Immature natural killer cell (primary cell): ENCODE data around the gene MYL3. TPM values are rescaled to one million over a fixed set of nuclear protein-coding genes. Genes with fewer than 3 reads are reported as not detected.
A peak's percentile ranks its signal among the peaks of the same experiment; 100 is the strongest.
"Not testable (repeated sequence)": the region's sequence is repeated elsewhere in the genome, so short reads cannot be mapped to it uniquely, and the experiment has no call there.

ENCODE experiments used
- DNase-seq, 3 donors: peaks; one replicate each; pipeline ENCODE4 v3.0.0; 2022; ENCODE audit warnings: mixed read lengths in 1 of 3
- H3K27ac Mint-ChIP-seq, 6 donors: one replicate each; pipeline ENCODE4 v1.8.0; 2020; ENCODE audit warnings: mixed read lengths in 6 of 6, mild to moderate bottlenecking in 5 of 6, inconsistent platforms in 4 of 6, moderate library complexity in 3 of 6
- H3K27me3 Mint-ChIP-seq, 3 donors: one replicate each; pipeline ENCODE4 v1.8.0; 2020 to 2021; ENCODE audit warnings: low read depth in 3 of 3, mild to moderate bottlenecking in 3 of 3, mixed read lengths in 3 of 3, moderate library complexity in 3 of 3, inconsistent platforms in 1 of 3
- H3K36me3 Mint-ChIP-seq, 3 donors: one replicate each; pipeline ENCODE4 v1.8.0; 2020; ENCODE audit warnings: mixed read lengths in 3 of 3, inconsistent platforms in 2 of 3, mild to moderate bottlenecking in 2 of 3
- H3K4me1 Mint-ChIP-seq, 2 donors: one replicate each; pipeline ENCODE4 v1.8.0; 2020; ENCODE audit warnings: inconsistent platforms in 2 of 2, mild to moderate bottlenecking in 2 of 2, mixed read lengths in 2 of 2, moderate library complexity in 1 of 2
- H3K4me3 Mint-ChIP-seq, 5 donors: one replicate each; pipeline ENCODE4 v1.8.0; 2020; ENCODE audit warnings: mild to moderate bottlenecking in 5 of 5, mixed read lengths in 5 of 5, inconsistent platforms in 3 of 5, moderate library complexity in 3 of 5
- H3K9me3 Mint-ChIP-seq, 6 donors: one replicate each; pipeline ENCODE4 v1.8.0; 2020; ENCODE audit warnings: mild to moderate bottlenecking in 6 of 6, mixed read lengths in 6 of 6, inconsistent platforms in 4 of 6, moderate library complexity in 3 of 6
- polyA plus RNA-seq, 3 donors: library from polyadenylated mRNA; unstranded; fragments of 300-500 nt; fragmentation: Illumina TruSeq; gene quantifications; one replicate each; pipeline ENCODE4 v1.2.3, GENCODE V29; 2021

The MYL3 gene
- not detected for polyA plus RNA-seq

DNA sequence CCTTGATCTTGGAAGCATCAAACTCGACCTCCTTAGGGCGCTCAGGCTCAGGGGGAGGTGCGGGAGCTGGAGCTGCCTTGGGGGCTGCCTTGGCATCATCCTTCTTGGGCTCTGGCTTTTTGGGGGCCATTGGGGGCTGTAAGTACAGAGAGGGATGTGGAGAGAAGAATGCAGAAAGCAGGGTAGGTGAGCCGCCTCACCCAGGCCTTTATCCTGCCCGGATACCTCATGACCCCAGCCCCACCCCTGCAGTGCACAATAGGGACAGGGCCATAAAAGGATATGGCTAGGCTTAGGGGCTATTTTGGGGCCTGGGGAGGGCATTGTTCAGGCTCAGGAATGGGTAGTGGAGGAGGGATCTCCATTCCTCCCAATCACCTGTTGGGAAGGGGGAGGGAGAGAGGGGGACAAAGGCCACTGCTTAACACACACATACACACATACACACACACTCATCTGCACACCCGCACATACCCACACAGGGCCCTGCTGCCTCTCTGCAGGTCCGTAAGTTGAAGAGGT is at the start of gene MYL3:
Gene MYL3 (minus strand): TSS at position 184 of the 522 bp plus-strand sequence. CDS start 54 bp downstream, at position 130.
- Mint-ChIP-seq H3K36me3 (no peaks in the 10 kb centered on the region), H3K4me1 (no peaks in the 10 kb centered on the region), H3K9me3 (no peaks in the 10 kb centered on the region), H3K27ac (peak within 1 kb of the TSS in 2 of 6 donors; percentile 38 to 53), H3K4me3 (no peak within 1 kb of the TSS), H3K27me3 (peaks cover 0 to 4% (median 0%) of the 10 kb centered on the region in 3 donors)
- DNase-seq: no peak

DNA sequence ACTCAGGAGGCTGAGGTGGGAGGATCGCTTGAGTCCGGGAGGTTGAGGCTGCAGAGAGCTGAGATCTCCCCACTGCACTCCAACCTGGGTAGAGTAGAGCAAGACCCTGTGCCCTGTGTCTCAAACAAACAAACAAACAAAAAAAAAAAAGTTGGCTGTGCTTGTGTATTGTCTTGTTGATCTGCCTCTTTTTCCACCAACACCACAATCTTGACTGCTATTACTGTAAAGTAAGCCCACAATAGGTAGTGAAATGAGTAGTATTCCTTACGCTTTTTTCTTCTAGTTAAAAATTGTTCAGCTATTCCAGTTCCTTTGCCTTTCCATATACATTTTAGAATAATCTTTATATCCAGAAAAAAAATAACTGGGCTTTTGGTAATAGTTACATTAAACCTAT is 49.7 kb upstream of the MYL3 start:
- peaks cover 15 to 21% (median 18%) of the 10 kb centered on the region in 3 donors for H3K36me3 Mint-ChIP-seq
- H3K4me1 Mint-ChIP-seq: peaks cover 44 to 56% of the 10 kb centered on the region in 2 donors
- H3K9me3 Mint-ChIP-seq: peaks cover 0 to 4% (median 0%) of the 10 kb centered on the region in 6 donors
- no peak overlapping the region for H3K4me3 Mint-ChIP-seq
- H3K27me3 Mint-ChIP-seq: peaks cover 0 to 8% (median 2%) of the 10 kb centered on the region in 3 donors
- no peak overlapping the region for H3K27ac Mint-ChIP-seq
- no peak for DNase-seq

DNA sequence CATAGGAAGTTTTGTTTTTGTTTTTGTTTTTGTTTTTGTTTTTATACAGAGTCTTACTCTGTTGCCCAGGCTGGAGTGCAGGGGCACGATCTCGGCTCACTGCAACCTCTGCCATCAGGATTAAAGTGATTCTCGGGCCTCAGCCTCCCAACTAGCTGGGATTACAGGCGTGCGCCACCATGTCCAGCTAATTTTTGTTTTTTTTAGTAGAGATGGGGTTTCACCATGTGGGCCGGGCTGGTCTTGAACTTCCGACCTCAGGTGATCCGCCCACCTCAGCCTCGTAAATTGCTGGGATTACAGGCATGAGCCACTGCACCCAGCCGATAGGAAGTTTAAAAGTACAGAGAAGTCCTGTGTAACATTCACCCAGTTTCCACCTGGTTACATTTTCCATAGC is 47.7 kb upstream of the MYL3 start:
- not testable (repeated sequence) for H3K9me3 Mint-ChIP-seq, DNase-seq, H3K27ac Mint-ChIP-seq, H3K36me3 Mint-ChIP-seq, H3K27me3 Mint-ChIP-seq, H3K4me3 Mint-ChIP-seq
- H3K4me1 Mint-ChIP-seq: peaks cover 28 to 35% of the 10 kb centered on the region in 2 donors

DNA sequence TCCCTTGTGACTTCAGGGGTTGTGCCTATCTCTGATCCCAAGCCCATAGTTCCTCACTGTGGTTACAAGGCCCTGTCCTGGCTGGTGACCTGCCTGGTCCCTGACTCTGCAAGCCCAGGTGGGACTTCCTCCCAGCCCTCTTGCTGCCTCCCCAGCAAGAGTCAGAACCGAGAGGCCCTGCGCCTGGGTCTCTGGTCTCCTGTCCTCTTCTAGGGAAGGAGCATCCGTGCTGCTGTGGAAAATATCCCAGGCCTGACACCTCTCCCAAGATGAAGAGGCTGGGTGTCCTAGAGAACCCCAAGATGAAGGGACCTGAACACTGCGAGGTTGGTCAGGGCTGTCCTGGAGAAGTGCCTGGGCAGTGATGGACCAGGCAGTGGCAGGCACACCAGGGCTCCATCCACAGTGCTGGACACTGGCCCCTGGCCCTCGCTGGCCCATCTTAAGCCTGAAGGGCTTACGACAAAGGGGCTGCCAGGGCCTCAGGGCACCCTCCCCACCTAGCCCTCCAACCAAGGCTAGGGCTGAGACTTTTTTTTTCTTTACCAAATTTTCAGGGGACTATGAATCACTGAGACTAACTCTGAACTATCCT is 47.0 kb upstream of the MYL3 start:
- DNase-seq: no peak
- Mint-ChIP-seq H3K4me3 (no peak overlapping the region), H3K27ac (no peak overlapping the region), H3K27me3 (peaks cover 0 to 2% (median 2%) of the 10 kb centered on the region in 3 donors), H3K9me3 (no peaks in the 10 kb centered on the region), H3K4me1 (peaks cover 21 to 28% of the 10 kb centered on the region in 2 donors), H3K36me3 (peaks cover 0 to 6% (median 6%) of the 10 kb centered on the region in 3 donors)

DNA sequence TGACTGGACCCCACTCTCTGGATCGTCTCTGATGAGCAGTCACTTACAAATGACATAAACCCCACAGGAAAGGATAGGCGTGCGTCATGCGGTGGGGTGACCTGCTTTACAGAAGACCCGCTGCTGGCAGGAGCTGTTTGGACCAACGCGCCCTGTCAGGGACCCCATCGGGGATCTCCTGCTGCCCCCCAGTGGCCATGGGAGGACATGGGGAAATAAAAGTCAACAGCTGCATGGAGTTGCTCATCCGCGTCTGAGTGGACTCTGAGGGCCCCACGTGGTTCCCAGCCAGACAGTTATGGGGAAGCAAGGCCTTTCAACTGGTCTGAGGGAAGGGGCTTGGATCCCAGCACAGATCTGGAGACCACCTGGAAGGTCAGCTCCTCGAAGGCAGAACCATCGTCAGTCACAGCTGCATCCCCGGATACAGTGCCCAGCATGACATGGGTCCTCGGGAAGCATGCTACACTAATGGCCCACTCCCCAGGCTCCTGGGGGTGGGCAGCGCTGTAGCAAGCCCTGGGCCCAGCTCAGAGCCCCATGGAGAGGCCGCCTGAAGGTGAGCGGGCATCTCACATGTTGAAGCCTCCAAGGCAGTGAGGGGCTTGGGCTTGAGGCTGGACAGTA is 46.4 kb upstream of the MYL3 start:
- Mint-ChIP-seq H3K4me3 (peak overlapping the region in 4 of 5 donors; percentile 33 to 56 (median 46)), H3K4me1 (peaks cover 18 to 23% of the 10 kb centered on the region in 2 donors), H3K9me3 (no peaks in the 10 kb centered on the region), H3K27ac (peak overlapping the region in 4 of 6 donors; percentile 75 to 82 (median 80)), H3K36me3 (peaks cover 0 to 5% (median 3%) of the 10 kb centered on the region in 3 donors), H3K27me3 (peaks cover 0 to 2% (median 2%) of the 10 kb centered on the region in 3 donors)
- DNase-seq: peak; percentile 78 to 82 (median 80)

DNA sequence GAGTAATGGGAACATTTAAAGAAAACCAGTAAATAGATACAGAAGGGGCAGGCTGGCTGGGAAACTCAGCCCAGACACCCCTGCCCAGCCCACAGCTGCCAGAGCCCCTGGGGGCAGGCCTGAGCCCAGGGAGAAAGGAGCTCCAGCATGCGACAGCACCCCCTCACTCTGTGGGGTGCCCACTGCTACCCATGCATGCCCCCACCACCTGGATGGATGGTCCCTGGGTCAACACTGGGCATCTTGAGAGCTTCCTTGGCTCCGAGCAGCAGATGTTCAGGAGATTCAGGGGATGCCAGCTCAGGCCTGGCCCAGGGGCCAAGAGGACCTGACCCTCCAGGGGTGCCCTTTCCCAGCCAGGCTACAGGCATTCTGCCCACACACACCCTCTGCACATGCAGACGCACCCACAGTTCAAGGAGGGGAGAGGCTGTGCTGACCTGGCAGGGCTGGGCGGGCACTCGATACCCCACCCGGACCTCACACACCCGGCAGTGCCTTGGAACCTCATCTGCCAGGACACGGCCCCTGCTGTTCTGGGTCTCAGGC is 45.8 kb upstream of the MYL3 start:
- no peak for DNase-seq
- Mint-ChIP-seq H3K9me3 (no peaks in the 10 kb centered on the region), H3K4me3 (peak overlapping the region in 4 of 5 donors; percentile 33 to 56 (median 46)), H3K27ac (peak overlapping the region in 4 of 6 donors; percentile 75 to 82 (median 80)), H3K27me3 (peaks cover 0 to 3% (median 2%) of the 10 kb centered on the region in 3 donors), H3K4me1 (peaks cover 17 to 21% of the 10 kb centered on the region in 2 donors), H3K36me3 (peaks cover 0 to 5% (median 3%) of the 10 kb centered on the region in 3 donors)

DNA sequence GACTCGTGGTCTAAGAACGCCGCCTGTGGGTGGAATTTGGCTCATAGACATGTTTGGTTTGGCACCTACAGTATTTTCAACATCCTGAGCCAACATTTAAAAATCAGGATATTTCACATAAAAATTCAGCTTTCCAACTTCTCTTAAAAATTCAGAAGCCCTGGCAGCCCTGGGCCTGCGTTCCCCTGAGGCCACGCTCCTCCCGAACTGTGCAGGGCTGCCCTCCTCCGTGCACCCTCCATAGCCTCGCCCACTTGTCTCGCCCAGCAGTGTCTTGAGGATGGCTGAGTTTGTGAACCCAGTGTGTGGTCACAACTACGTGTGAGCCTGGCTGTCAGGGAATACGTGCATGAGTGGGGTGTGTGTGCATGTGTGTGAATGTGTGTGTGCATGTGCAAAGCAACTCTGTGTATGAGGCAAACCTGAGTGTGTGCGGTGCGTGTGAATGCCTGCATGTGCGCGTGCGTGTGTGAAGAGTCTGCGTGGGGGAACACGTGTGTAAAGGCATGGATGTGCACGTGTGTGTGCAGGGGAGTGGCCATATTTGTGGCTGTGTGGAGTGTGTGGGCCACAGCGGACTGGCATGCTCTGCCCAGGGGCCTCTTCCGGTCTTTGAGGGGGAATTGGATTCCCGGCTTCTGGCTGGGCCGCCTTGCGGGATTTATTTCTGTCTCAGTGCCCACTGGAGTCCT is 45.2 kb upstream of the MYL3 start:
- H3K4me1 Mint-ChIP-seq: peaks cover 10 to 15% of the 10 kb centered on the region in 2 donors
- no peaks in the 10 kb centered on the region for H3K9me3 Mint-ChIP-seq
- H3K27me3 Mint-ChIP-seq: peaks cover 0 to 2% (median under 1%) of the 10 kb centered on the region in 3 donors
- peaks cover 0 to 3% (median 1%) of the 10 kb centered on the region in 3 donors for H3K36me3 Mint-ChIP-seq
- no peak overlapping the region for H3K4me3 Mint-ChIP-seq
- no peak for DNase-seq
- no peak overlapping the region for H3K27ac Mint-ChIP-seq

DNA sequence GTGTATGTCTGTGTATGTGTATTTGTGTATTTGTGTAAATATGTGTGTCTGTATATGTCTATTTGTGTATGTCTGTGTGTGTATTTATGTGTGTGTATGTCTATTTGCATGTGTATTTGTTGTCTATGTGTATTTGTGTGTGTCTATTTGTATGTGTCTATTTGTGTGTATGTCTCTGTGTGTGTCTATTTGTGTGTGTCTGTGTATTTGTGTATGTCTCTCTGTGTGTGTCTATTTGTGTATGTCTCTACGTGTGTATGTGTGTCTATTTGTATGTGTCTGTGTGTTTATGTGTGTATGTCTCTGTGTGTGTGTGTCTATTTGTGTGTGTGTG is 44.7 kb upstream of the MYL3 start:
- H3K27ac Mint-ChIP-seq: no peak overlapping the region
- peaks cover 9 to 10% of the 10 kb centered on the region in 2 donors for H3K4me1 Mint-ChIP-seq
- no peak overlapping the region for H3K4me3 Mint-ChIP-seq
- H3K36me3 Mint-ChIP-seq: peaks cover 0 to 3% (median 0%) of the 10 kb centered on the region in 3 donors
- DNase-seq: no peak
- H3K9me3 Mint-ChIP-seq: no peaks in the 10 kb centered on the region
- peaks cover 0 to 2% (median 0%) of the 10 kb centered on the region in 3 donors for H3K27me3 Mint-ChIP-seq

DNA sequence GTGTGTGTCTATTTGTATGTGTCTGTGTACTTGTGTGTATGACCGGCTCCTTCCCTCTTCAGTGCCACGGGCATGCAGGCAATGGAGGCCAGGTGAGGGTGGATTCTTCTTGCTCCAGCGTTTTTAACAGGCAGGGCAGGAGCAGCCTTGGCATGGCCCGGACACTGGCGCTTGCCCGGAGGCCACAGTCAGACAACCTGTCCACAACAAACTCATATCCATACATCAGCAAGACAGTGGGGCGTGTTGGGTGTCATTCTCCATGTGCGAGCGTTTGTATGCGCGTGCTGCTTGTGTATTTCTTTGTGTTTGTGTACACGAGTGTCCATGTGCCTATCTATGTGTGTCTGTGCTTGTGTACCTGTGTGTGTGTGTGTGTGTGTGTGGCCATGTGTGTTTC is 44.0 kb upstream of the MYL3 start:
- Mint-ChIP-seq H3K4me3 (no peak overlapping the region), H3K36me3 (peaks cover 0 to 1% (median 0%) of the 10 kb centered on the region in 3 donors), H3K27ac (peak overlapping the region in 2 of 6 donors; percentile 23 to 26), H3K4me1 (peaks cover 8 to 9% of the 10 kb centered on the region in 2 donors), H3K27me3 (peaks cover 0 to 2% (median 2%) of the 10 kb centered on the region in 3 donors), H3K9me3 (no peaks in the 10 kb centered on the region)
- DNase-seq: no peak

DNA sequence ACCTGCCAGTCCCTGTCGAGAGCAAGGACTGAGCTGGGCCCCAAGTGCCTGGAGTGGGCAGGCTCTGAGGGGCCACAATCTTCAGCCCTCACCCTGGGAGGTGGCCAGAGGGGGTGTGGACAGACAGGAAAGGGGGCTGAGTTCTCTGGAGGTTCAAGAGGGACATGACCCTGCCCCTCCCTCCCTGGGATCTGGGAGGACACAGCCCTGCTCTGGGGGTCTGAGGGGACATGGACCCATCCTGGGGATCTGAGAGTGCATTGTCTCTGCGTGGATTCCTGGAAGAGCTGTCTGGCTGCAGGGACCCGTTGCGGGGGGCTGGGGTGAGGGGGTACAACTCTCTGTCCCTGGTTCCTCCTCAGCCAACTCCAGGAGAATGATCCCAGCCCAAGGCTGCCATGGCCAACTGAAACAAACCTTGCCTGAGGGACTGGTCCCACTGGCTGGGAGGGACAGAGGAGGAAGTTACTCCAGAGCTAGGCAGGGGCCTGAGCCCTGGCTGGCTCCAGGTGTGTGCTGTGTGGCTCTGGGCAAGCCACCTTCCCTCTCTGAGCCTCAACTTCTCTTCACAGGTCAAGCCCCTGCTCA is 43.3 kb upstream of the MYL3 start:
- Mint-ChIP-seq H3K9me3 (no peaks in the 10 kb centered on the region), H3K27me3 (peaks cover 0 to 4% (median 2%) of the 10 kb centered on the region in 3 donors), H3K36me3 (no peaks in the 10 kb centered on the region), H3K27ac (no peak overlapping the region), H3K4me3 (no peak overlapping the region), H3K4me1 (peaks cover 8 to 9% of the 10 kb centered on the region in 2 donors)
- DNase-seq: no peak

DNA sequence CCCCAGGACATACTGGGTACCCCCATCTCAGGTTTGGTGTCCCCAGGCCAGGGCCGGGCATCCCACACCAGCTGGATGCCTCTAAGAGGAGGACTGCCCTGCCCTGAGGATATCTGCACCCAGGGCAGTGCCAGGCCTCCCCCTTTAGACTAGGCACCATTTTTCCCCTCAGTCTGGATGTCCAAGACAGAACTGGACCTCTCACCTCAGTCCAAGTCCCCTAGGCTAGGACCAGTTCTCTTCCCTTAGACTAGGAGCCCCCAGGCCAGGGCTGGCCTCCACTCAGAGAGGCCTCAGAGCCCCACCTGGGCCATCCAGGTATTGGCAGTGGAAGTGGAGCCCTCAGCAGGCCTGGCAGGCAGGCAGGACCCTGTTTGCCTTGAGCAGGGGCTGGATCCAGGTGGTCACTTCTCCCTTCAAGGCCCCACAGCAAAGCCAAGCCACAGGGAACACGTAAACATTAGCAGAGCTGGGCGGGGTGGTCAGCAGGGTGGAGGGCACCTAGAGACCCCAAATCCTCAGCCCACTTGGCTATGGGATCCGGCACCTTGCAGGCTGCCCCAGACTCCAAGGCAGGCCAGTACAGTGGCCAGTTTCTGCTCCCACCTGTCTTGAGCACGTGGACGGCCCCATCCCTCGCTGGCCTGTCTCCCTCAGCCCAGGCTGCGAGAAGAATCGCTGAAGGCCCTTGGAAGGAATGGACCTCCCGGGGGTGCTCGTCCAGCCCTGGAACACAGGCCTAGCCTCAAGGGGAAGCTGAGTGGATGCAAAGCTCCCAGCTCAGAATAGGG is 42.6 kb upstream of the MYL3 start:
- no peak for DNase-seq
- peaks cover 7 to 8% of the 10 kb centered on the region in 2 donors for H3K4me1 Mint-ChIP-seq
- H3K27ac Mint-ChIP-seq: no peak overlapping the region
- H3K36me3 Mint-ChIP-seq: no peaks in the 10 kb centered on the region
- peaks cover 0 to 4% (median 2%) of the 10 kb centered on the region in 3 donors for H3K27me3 Mint-ChIP-seq
- H3K4me3 Mint-ChIP-seq: no peak overlapping the region
- no peaks in the 10 kb centered on the region for H3K9me3 Mint-ChIP-seq

DNA sequence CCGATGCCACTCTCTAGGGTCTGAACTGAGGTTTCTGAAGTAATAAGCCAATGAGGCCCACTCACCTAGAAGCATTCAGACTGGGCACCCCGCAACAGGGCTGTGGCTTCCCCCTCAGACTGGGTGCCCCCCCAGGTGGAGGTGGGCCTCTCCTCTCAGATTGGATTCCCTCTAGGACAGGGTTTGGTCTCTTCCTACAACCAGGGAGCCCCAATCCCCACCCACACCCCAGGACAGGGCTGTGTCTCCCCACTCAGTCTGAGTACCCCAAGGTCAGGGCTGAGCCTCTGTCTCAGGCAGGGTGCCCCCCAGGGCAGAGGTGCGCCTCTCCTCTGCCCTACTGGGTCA is 41.9 kb upstream of the MYL3 start:
- Mint-ChIP-seq H3K9me3 (no peaks in the 10 kb centered on the region), H3K27ac (no peak overlapping the region), H3K27me3 (peaks cover 0 to 8% (median 2%) of the 10 kb centered on the region in 3 donors), H3K4me1 (peaks cover 7 to 8% of the 10 kb centered on the region in 2 donors), H3K4me3 (no peak overlapping the region), H3K36me3 (no peaks in the 10 kb centered on the region)
- no peak for DNase-seq
